HUES64 (cell line): ENCODE data around the gene SLC8A2.

Source experiments
- H3K27ac ChIP-seq: 2 replicates; pipeline ENCODE4 v1.7.0; 2013; ENCODE audit warnings: low read depth, low read length, inconsistent platforms
- H3K27me3 ChIP-seq: 2 replicates; pipeline ENCODE4 v1.6.1; 2013; ENCODE audit warnings: mild to moderate bottlenecking, low read length; ENCODE audit not compliant: insufficient read depth
- H3K36me3 ChIP-seq: 2 replicates; pipeline ENCODE4 v1.6.1; 2013; ENCODE audit warnings: mild to moderate bottlenecking, low read length; ENCODE audit not compliant: insufficient read depth
- H3K4me1 ChIP-seq: 2 replicates; pipeline ENCODE4 v1.6.1; 2013; ENCODE audit warnings: mild to moderate bottlenecking, low read length, moderate library complexity; ENCODE audit not compliant: insufficient read depth
- H3K4me3 ChIP-seq: 2 replicates; pipeline ENCODE4 v1.5.1; 2013; ENCODE audit warnings: mild to moderate bottlenecking, low read length, moderate library complexity
- H3K9ac ChIP-seq: 2 replicates; pipeline ENCODE4 v1.6.1; 2013; ENCODE audit warnings: mild to moderate bottlenecking, low read depth, low read length
- H3K9me3 ChIP-seq: 2 replicates; pipeline ENCODE4 v1.6.1; 2013; ENCODE audit warnings: low read depth, low read length; ENCODE audit not compliant: insufficient read depth
- WGBS: fragments of 150-250, 120-280 bp; methylation state at CpG from one replicate; pipeline ENCODE4 v1.1.7; 2013; ENCODE audit warnings: missing lambda C conversion rate; 5-methylcytosine and 5-hydroxymethylcytosine counted together

Gene SLC8A2

GRCh38 chr19:47469719-47470118 is 2.0 kb downstream of the SLC8A2 start:
- Histone ChIP-seq H3K9ac (no peak overlapping the region), H3K9me3 (no peaks in the 10 kb centered on the region), H3K36me3 (no peaks in the 10 kb centered on the region), H3K27ac (no peak overlapping the region), H3K4me3 (no peak overlapping the region), H3K4me1 (peaks cover 16% of the 10 kb centered on the region; the same call in 1 of the 2 replicates), H3K27me3 (peaks cover 16% of the 10 kb centered on the region)
- WGBS = 63% methylated on average over 12 of the region's 12 CpGs

GRCh38 chr19:47469363-47469700 is 2.4 kb downstream of the SLC8A2 start:
- H3K4me1 ChIP-seq = peaks cover 19% of the 10 kb centered on the region; the same call in 1 of the 2 replicates
- H3K9ac ChIP-seq = no peak overlapping the region
- 53% methylated on average over 6 of the region's 6 CpGs for WGBS
- peaks cover 16% of the 10 kb centered on the region for H3K27me3 ChIP-seq
- no peaks in the 10 kb centered on the region for H3K9me3 ChIP-seq
- no peaks in the 10 kb centered on the region for H3K36me3 ChIP-seq
- H3K4me3 ChIP-seq = no peak overlapping the region
- H3K27ac ChIP-seq = no peak overlapping the region

- Histone ChIP-seq H3K27ac (no peak overlapping the region), H3K4me1 (peaks cover 19% of the 10 kb centered on the region; the same call in 1 of the 2 replicates), H3K9ac (no peak overlapping the region), H3K9me3 (no peaks in the 10 kb centered on the region), H3K36me3 (no peaks in the 10 kb centered on the region), H3K4me3 (no peak overlapping the region), H3K27me3 (peaks cover 16% of the 10 kb centered on the region)
- 63% methylated on average over 9 of the region's 9 CpGs for WGBS
Measured at GRCh38 chr19:47467914-47468313, 3.8 kb downstream of the SLC8A2 start.

GRCh38 chr19:47465957-47466356 is 5.7 kb downstream of the SLC8A2 start:
- WGBS = 93% methylated on average over 27 of the region's 27 CpGs
- Histone ChIP-seq H3K9ac (no peak overlapping the region), H3K4me1 (peaks cover 17% of the 10 kb centered on the region; the same call in 1 of the 2 replicates), H3K4me3 (no peak overlapping the region), H3K27me3 (peaks cover 12% of the 10 kb centered on the region), H3K27ac (no peak overlapping the region), H3K36me3 (no peaks in the 10 kb centered on the region), H3K9me3 (no peaks in the 10 kb centered on the region)

- Histone ChIP-seq H3K4me3 (no peak overlapping the region), H3K36me3 (no peaks in the 10 kb centered on the region), H3K27ac (no peak overlapping the region), H3K9me3 (no peaks in the 10 kb centered on the region), H3K4me1 (peaks cover 14% of the 10 kb centered on the region; the same call in 1 of the 2 replicates), H3K27me3 (peaks cover 4% of the 10 kb centered on the region; the same call in 1 of the 2 replicates), H3K9ac (no peak overlapping the region)
- 79% methylated on average over 10 of the region's 10 CpGs for WGBS
Measured at GRCh38 chr19:47464675-47465419, 6.8 kb downstream of the SLC8A2 start.

- Histone ChIP-seq H3K4me1 (peaks cover 5% of the 10 kb centered on the region; the same call in 1 of the 2 replicates), H3K4me3 (no peak overlapping the region), H3K36me3 (no peaks in the 10 kb centered on the region), H3K27ac (no peak overlapping the region), H3K27me3 (peaks cover 8% of the 10 kb centered on the region), H3K9ac (no peak overlapping the region), H3K9me3 (no peaks in the 10 kb centered on the region)
- 91% methylated on average over 4 of the region's 5 CpGs for WGBS
Measured at GRCh38 chr19:47461876-47462275, 9.8 kb downstream of the SLC8A2 start.

- Histone ChIP-seq H3K9me3 (no peaks in the 10 kb centered on the region), H3K27ac (no peak overlapping the region), H3K27me3 (peaks cover 8% of the 10 kb centered on the region), H3K9ac (no peak overlapping the region), H3K36me3 (0 out of 2 replicates have a peak, but pooled peaks cover 3% of the 10 kb centered on the region), H3K4me1 (peaks cover under 1% of the 10 kb centered on the region; the same call in 1 of the 2 replicates), H3K4me3 (no peak overlapping the region)
- 95% methylated on average over 13 of the region's 14 CpGs for WGBS
Measured at GRCh38 chr19:47459477-47459876, 12.2 kb downstream of the SLC8A2 start.

GRCh38 chr19:47458672-47459071 is 13.0 kb downstream of the SLC8A2 start:
- Histone ChIP-seq H3K9me3 (no peaks in the 10 kb centered on the region), H3K9ac (no peak overlapping the region), H3K4me3 (no peak overlapping the region), H3K27ac (no peak overlapping the region), H3K4me1 (no peaks in the 10 kb centered on the region), H3K36me3 (0 out of 2 replicates have a peak, but pooled peaks cover 3% of the 10 kb centered on the region), H3K27me3 (peaks cover 8% of the 10 kb centered on the region)
- WGBS = 66% methylated on average over 5 of the region's 5 CpGs

GRCh38 chr19:47456721-47457474 is 14.8 kb downstream of the SLC8A2 start:
- Histone ChIP-seq H3K9me3 (no peaks in the 10 kb centered on the region), H3K9ac (no peak overlapping the region), H3K4me3 (no peak overlapping the region), H3K27ac (no peak overlapping the region), H3K27me3 (peaks cover 8% of the 10 kb centered on the region), H3K36me3 (0 out of 2 replicates have a peak, but pooled peaks cover 3% of the 10 kb centered on the region), H3K4me1 (no peaks in the 10 kb centered on the region)
- 93% methylated on average over 77 of the region's 77 CpGs for WGBS

- Histone ChIP-seq H3K9me3 (no peaks in the 10 kb centered on the region), H3K9ac (no peak overlapping the region)
- 72% methylated on average over 7 of the region's 7 CpGs for WGBS
Measured at GRCh38 chr19:47450478-47450877, 21.2 kb downstream of the SLC8A2 start.

GRCh38 chr19:47448360-47448727 is 23.3 kb downstream of the SLC8A2 start:
- peak overlapping the region; percentile 54 for H3K4me3 ChIP-seq
- WGBS = 26% methylated on average over 9 of the region's 9 CpGs
- H3K27me3 ChIP-seq = peaks cover 27% of the 10 kb centered on the region

More at GRCh38 chr19:47450478-47450877, 21.2 kb downstream of the SLC8A2 start:
- Histone ChIP-seq H3K27ac (no peak overlapping the region), H3K36me3 (no peaks in the 10 kb centered on the region), H3K27me3 (peaks cover 25% of the 10 kb centered on the region), H3K4me1 (peaks cover 4% of the 10 kb centered on the region), H3K4me3 (no peak overlapping the region)

More at GRCh38 chr19:47448360-47448727, 23.3 kb downstream of the SLC8A2 start:
- H3K4me1 ChIP-seq = peaks cover 6% of the 10 kb centered on the region
- no peaks in the 10 kb centered on the region for H3K36me3 ChIP-seq
- no peak overlapping the region for H3K9ac ChIP-seq
- no peak overlapping the region for H3K27ac ChIP-seq
- H3K9me3 ChIP-seq = no peaks in the 10 kb centered on the region
